Activated naive CD4-positive, alpha-beta T cell treated with anti-CD3 and anti-CD28 coated beads for 36 hours (primary cell): Measurements from ENCODE around the gene NUP160. TPM values are rescaled to one million over a fixed set of nuclear protein-coding genes. Genes with fewer than 3 reads are reported as not detected.
A peak's percentile ranks its signal among the peaks of the same experiment; 100 is the strongest.
"Not testable (repeated sequence)": the region's sequence is repeated elsewhere in the genome, so short reads cannot be mapped to it uniquely, and the experiment has no call there.

ENCODE experiments used
- CTCF ChIA-PET: fragments of 350-600 bp; sonication (Branson Sonifier 250); formaldehyde crosslinking; loops from one replicate; lab custom pipeline; 2021; ENCODE audit warnings: antibody characterized with exemption; lab: Charles Lee
- DNase-seq: peaks from one replicate; pipeline ENCODE4 v3.0.0-alpha.2; 2020
- H3K27ac Mint-ChIP-seq: one replicate; pipeline ENCODE4 v1.8.0; 2021; ENCODE audit warnings: mild to moderate bottlenecking, mixed read lengths
- H3K27me3 Mint-ChIP-seq: one replicate; pipeline ENCODE4 v1.8.0; 2021; ENCODE audit warnings: low read depth, mixed read lengths
- H3K36me3 Mint-ChIP-seq: one replicate; pipeline ENCODE4 v1.8.0; 2021; ENCODE audit warnings: low read depth, mixed read lengths
- H3K4me1 Mint-ChIP-seq: one replicate; pipeline ENCODE4 v1.8.0; 2021; ENCODE audit warnings: low read depth, mixed read lengths
- H3K4me3 Mint-ChIP-seq: one replicate; pipeline ENCODE4 v1.8.0; 2021; ENCODE audit warnings: mild to moderate bottlenecking, moderate library complexity, mixed read lengths
- H3K9me3 Mint-ChIP-seq: one replicate; pipeline ENCODE4 v1.8.0; 2021; ENCODE audit warnings: mixed read lengths
- intact Hi-C: fragments of 100-400 bp; cut with micrococcal nuclease; formaldehyde crosslinking; loops from one replicate; pipeline ENCODE4 v1.15.1; 2023
- total RNA-seq, 2 experiments: library from RNA; stranded (reverse); gene quantifications; one replicate each; pipeline ENCODE4 v1.2.3, GENCODE V29; 2021

NUP160 gene
- total RNA-seq, 2 experiments from 2014 or later = 64.7 to 64.8 TPM

DNA sequence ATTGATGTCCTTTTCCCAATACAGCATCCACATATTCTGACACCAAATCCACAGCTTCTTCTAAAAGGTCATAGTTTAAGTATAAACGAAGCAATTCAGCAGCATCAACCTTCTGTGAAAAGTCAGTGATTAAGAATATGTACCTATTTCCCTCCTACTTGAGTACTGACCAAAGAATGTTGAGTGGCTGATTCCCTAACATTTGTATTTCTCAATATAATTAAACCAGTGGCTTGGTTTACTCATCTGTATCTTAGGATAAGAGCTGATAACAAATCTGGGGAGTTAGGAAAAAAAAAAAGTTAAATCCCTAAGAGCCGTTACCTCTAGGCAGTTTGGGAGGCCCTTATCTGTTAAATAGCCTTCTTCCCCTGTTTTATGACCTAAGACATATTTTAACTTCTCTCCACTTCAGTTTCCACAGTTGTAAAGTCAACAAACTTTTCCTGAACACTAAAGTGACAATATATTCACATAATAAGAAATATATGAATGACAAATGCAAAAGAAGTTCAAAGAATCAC lies 65.0 kb downstream of the NUP160 start:
- no peak overlapping the region for H3K4me3 Mint-ChIP-seq

DNA sequence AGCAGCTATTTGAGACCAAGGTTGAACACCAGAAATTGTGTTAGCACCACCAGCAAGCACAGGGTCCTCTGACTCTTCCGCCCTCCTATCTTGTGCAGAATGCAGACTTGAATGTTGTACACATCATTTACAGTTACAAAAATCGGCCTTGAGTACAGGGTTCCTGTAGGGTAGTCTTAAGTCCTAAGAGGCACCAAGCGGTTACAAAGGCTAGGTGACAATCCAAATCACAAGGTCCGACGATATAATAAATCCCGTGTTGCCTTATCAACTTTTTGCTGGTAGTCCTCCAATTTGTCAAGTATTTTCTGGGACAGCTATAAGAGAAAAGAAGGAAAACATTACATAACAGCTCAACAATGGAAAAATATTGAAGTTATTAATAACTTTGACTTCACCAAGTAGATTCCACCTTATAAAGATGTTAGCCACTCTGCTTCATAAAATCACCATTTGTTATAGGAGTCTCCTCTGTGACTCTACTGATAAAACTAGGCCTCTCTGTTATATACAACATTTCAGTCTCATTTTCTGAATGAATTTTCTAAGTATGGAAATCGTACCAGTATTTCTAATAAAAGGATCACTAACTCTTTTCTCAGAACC lies 69.2 kb downstream of the NUP160 start:
- intact Hi-C loops = no loop called here
- Mint-ChIP-seq H3K4me1 (no peaks in the 10 kb centered on the region), H3K27ac (no peak overlapping the region), H3K27me3 (no peaks in the 10 kb centered on the region), H3K4me3 (no peak overlapping the region), H3K9me3 (no peaks in the 10 kb centered on the region), H3K36me3 (peaks cover 37% of the 10 kb centered on the region)
- no peak for DNase-seq
- CTCF ChIA-PET = interaction anchor here (0.6 to 0.7 kb wide), 2 partner anchors 13 to 15 kb away, joined by 3 to 6 read pairs; no protein-coding TSS in a partner anchor

More for the DNA sequence above, 65.0 kb downstream of the NUP160 start:
- DNase-seq = no peak
- intact Hi-C loops = no loop called here
- H3K36me3 Mint-ChIP-seq = peaks cover 30% of the 10 kb centered on the region
- CTCF ChIA-PET = no interaction called here
- H3K9me3 Mint-ChIP-seq = no peaks in the 10 kb centered on the region
- H3K4me1 Mint-ChIP-seq = no peaks in the 10 kb centered on the region
- H3K27me3 Mint-ChIP-seq = no peaks in the 10 kb centered on the region
- no peak overlapping the region for H3K27ac Mint-ChIP-seq

GRCh38 chr11:47775240-47775869 lies 72.8 kb downstream of the NUP160 start:
- no peak for DNase-seq
- no peaks in the 10 kb centered on the region for H3K9me3 Mint-ChIP-seq
- CTCF ChIA-PET = interaction anchor here (0.5 to 0.9 kb wide), 3 partner anchors 9 to 265 kb away, joined by 3 to 6 read pairs (median 5); no protein-coding TSS in a partner anchor
- H3K4me3 Mint-ChIP-seq = no peak overlapping the region
- no peaks in the 10 kb centered on the region for H3K27me3 Mint-ChIP-seq
- H3K4me1 Mint-ChIP-seq = no peaks in the 10 kb centered on the region
- intact Hi-C loops = no loop called here
- peaks cover 27% of the 10 kb centered on the region for H3K36me3 Mint-ChIP-seq
- peak overlapping the region; percentile 20 for H3K27ac Mint-ChIP-seq

- intact Hi-C loops = no loop called here
- no peaks in the 10 kb centered on the region for H3K4me1 Mint-ChIP-seq
- no peaks in the 10 kb centered on the region for H3K27me3 Mint-ChIP-seq
- no peak overlapping the region for H3K4me3 Mint-ChIP-seq
- DNase-seq = no peak
- CTCF ChIA-PET = no interaction called here
- no peaks in the 10 kb centered on the region for H3K9me3 Mint-ChIP-seq
- no peak overlapping the region for H3K27ac Mint-ChIP-seq
- H3K36me3 Mint-ChIP-seq = peaks cover 19% of the 10 kb centered on the region
Observed at GRCh38 chr11:47773882-47774281, 74.3 kb downstream of the NUP160 start.

DNA sequence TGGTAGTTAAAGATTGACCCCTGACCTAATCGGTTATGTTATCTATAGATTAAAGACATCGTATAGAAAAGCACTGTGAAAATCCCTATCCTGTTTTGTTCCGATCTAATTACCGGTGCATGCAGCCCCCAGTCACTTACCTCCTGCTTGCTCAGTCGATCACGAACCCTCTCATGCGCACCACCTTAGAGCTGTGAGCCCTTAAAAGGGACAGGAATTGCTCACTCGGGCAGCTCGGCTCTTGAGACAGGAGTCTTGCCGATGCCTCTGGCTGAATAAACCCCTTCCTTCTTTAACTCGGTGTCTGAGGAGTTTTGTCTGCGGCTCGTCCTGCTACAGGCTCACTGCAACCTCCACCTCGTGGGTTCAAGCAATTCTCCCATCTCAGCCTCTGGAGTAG lies 78.6 kb downstream of the NUP160 start:
- H3K9me3 Mint-ChIP-seq, DNase-seq, H3K27ac Mint-ChIP-seq, H3K27me3 Mint-ChIP-seq, CTCF ChIA-PET: not testable (repeated sequence)
- H3K4me3 Mint-ChIP-seq = peak overlapping the region; percentile 9
- intact Hi-C loops = loop anchor here (5.0 kb wide), 1 partner anchor 1852 kb away; the partner anchor contains the start of gene PEX16
- H3K36me3 Mint-ChIP-seq = peaks cover 20% of the 10 kb centered on the region
- peaks cover 14% of the 10 kb centered on the region for H3K4me1 Mint-ChIP-seq

- Mint-ChIP-seq H3K36me3 (peaks cover 27% of the 10 kb centered on the region), H3K27me3 (no peaks in the 10 kb centered on the region), H3K4me3 (peak overlapping the region; percentile 99), H3K27ac (peak overlapping the region; percentile 100), H3K9me3 (no peaks in the 10 kb centered on the region), H3K4me1 (peaks cover 18% of the 10 kb centered on the region)
- intact Hi-C loops = loop anchor here (5.0 kb wide), 1 partner anchor 1851 kb away; the partner anchor contains the start of gene PEX16
- CTCF ChIA-PET = interaction anchor here (0.5 to 0.9 kb wide), 4 partner anchors 9 to 97 kb away, joined by 3 to 4 read pairs (median 3); no protein-coding TSS in a partner anchor
- DNase-seq = peak; percentile 58
Observed at GRCh38 chr11:47768101-47768612, 80.0 kb downstream of the NUP160 start.

DNA sequence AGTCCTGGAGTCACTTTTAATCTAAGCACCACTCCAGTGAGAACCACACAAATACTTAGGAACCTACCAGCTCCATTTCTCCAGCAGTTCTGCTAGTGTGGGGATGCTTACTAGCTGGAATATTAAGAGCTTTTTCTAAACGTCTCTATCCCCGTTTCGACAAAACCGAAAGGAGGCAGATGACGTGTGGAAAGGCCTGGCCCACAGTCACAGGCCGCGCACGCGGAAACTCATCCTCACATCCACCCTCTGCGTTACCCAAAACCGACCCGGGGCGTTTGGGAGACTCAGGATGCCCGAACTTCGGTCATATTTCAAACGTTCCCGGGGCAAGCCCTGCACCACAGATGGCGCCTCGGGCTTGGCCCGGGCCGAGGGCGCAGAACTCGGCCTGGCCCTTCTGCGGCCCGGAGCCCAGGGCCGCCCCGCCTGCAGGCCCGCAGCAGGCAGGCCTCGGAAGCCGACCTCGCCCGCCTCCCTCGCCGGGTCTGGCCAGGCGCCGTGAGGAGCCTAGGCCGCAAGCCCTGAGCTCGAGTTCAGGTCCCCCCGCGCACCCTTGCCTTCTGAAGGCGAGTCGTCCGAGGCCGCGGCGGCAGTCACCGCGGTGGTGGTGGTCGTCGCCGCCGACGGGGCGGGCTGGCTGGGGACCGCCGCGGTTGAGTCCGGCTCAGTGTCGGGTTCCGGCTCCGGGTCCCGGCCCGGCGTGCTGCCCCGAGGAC lies 81.5 kb downstream of the NUP160 start:
- CTCF ChIA-PET = interaction anchor here (0.6 to 0.7 kb wide), 3 partner anchors 12 to 340 kb away, joined by 3 read pairs; no protein-coding TSS in a partner anchor

GRCh38 chr11:47765086-47765485 lies 83.1 kb downstream of the NUP160 start:
- Mint-ChIP-seq H3K27me3 (no peaks in the 10 kb centered on the region), H3K36me3 (peaks cover 34% of the 10 kb centered on the region), H3K4me1 (peaks cover 20% of the 10 kb centered on the region), H3K27ac (peak overlapping the region; percentile 97), H3K4me3 (peak overlapping the region; percentile 99), H3K9me3 (no peaks in the 10 kb centered on the region)
- intact Hi-C loops = loop anchor here (5.0 kb wide), 1 partner anchor 1848 kb away; the partner anchor contains the start of gene PEX16
- CTCF ChIA-PET = interaction anchor here (0.7 to 1.2 kb wide), 2 partner anchors 51 to 76 kb away, joined by 3 read pairs; no protein-coding TSS in a partner anchor
- no peak for DNase-seq

More for the DNA sequence above, 81.5 kb downstream of the NUP160 start:
- Mint-ChIP-seq H3K9me3 (no peaks in the 10 kb centered on the region), H3K27me3 (no peaks in the 10 kb centered on the region), H3K4me3 (peak overlapping the region; percentile 99), H3K36me3 (peaks cover 31% of the 10 kb centered on the region), H3K4me1 (peaks cover 18% of the 10 kb centered on the region), H3K27ac (peak overlapping the region; percentile 100)
- intact Hi-C loops = loop anchor here (1.0 to 5.0 kb wide), 19 partner anchors 31 to 1849 kb away; partner anchors contain the start of genes AGBL2, ARHGAP1, CELF1 and DDB2
- peak; percentile 85 for DNase-seq

- not testable (repeated sequence) for H3K27ac Mint-ChIP-seq
Observed at GRCh38 chr11:47759291-47759690, 88.9 kb downstream of the NUP160 start.

DNA sequence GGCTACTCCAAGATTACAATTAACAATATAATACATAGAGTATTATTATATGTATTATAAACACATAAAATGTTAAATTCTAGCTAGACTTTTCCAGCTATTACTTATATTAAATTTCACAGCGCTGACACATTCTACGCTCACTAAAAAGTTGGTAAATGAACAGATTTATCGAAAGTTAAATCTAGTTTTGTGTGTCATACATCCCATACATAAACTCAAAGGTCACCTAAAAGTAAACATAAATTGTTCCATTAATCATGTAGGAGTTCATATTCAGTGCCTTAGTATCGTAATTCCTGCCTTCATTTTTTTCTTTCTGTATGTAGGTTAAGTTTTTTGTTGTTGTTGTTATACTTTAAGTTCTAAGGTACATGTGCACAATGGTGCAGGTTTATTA lies 91.9 kb downstream of the NUP160 start:
- intact Hi-C loops = no loop called here
- H3K4me1 Mint-ChIP-seq = peaks cover 10% of the 10 kb centered on the region
- H3K27ac Mint-ChIP-seq = no peak overlapping the region
- DNase-seq = no peak
- H3K27me3 Mint-ChIP-seq = no peaks in the 10 kb centered on the region
- H3K4me3 Mint-ChIP-seq = no peak overlapping the region
- H3K9me3 Mint-ChIP-seq = no peaks in the 10 kb centered on the region
- H3K36me3 Mint-ChIP-seq = peaks cover 51% of the 10 kb centered on the region
- CTCF ChIA-PET = interaction anchor here (1.0 kb wide), 1 partner anchor 34 kb away, joined by 3 read pairs; no protein-coding TSS in a partner anchor

More at GRCh38 chr11:47759291-47759690, 88.9 kb downstream of the NUP160 start:
- H3K9me3 Mint-ChIP-seq, intact Hi-C loops, H3K27me3 Mint-ChIP-seq, H3K4me1 Mint-ChIP-seq, H3K4me3 Mint-ChIP-seq, DNase-seq: not testable (repeated sequence)
- CTCF ChIA-PET = interaction anchor here (0.6 to 1.7 kb wide), 2 partner anchors 9 to 19 kb away, joined by 3 read pairs; no protein-coding TSS in a partner anchor
- H3K36me3 Mint-ChIP-seq = peaks cover 47% of the 10 kb centered on the region

GRCh38 chr11:47750725-47751124 lies 97.4 kb downstream of the NUP160 start:
- DNase-seq = no peak
- CTCF ChIA-PET = no interaction called here
- H3K27me3 Mint-ChIP-seq = no peaks in the 10 kb centered on the region
- peak overlapping the region; percentile 22 for H3K27ac Mint-ChIP-seq
- intact Hi-C loops = no loop called here
- no peak overlapping the region for H3K4me3 Mint-ChIP-seq
- H3K36me3 Mint-ChIP-seq = peaks cover 44% of the 10 kb centered on the region
- no peaks in the 10 kb centered on the region for H3K9me3 Mint-ChIP-seq
- peaks cover 9% of the 10 kb centered on the region for H3K4me1 Mint-ChIP-seq
